Activated T-helper 1 cell treated with Interleukin-2 at 50 U/mL for 16 hours (primary cell): Measurements from ENCODE around the gene AKAP14.
A peak's percentile ranks its signal among the peaks of the same experiment; 100 is the strongest.
"Not testable (repeated sequence)": the region's sequence is repeated elsewhere in the genome, so short reads cannot be mapped to it uniquely, and the experiment has no call there.

Experiments used
- DNase-seq: peaks from one replicate; pipeline ENCODE4 v3.0.0-alpha.2; 2020; ENCODE audit warnings: low read depth

Gene AKAP14

DNA sequence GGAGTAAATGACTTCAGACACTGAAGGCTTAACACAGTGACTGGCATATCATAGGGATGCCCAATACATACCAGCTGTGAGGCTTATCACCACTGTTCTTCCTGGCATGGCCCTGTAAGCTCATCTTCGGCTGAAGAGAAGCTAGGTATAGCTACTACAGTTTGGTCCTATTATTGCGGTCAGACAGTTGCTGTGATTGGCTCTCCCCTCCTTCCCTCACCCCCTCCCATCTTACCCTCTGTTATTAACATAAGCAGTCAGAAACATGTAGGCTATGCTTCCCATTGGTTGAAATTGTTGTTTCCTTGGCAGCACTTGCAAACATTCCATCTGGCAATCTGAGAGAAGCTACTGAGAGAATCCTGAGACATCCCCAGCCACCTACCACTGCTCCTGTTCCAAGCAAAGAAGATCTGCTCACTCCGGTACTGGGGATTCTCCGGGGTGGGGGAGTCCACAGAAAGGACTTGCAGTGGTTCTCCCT is at the start of gene AKAP14:
TSS of gene AKAP14 (plus strand) at position 51 of the 484 bp plus-strand sequence. CDS start 7,331 bp downstream, outside the sequence.
- DNase-seq, result no peak

GRCh38 chrX:119852382-119853353 is 43.0 kb upstream of the AKAP14 start, which contains the start of gene UPF3B:
Gene UPF3B, minus strand, starts transcription at chrX:119852963. Its CDS starts 35 bp downstream, at chrX:119852928.
- peak; percentile 83 for DNase-seq

- no peak for DNase-seq
Measured at GRCh38 chrX:119853444-119853843, 42.2 kb upstream of the AKAP14 start.

- DNase-seq, result no peak
Measured at GRCh38 chrX:119870626-119871131, 25.0 kb upstream of the AKAP14 start.

DNA sequence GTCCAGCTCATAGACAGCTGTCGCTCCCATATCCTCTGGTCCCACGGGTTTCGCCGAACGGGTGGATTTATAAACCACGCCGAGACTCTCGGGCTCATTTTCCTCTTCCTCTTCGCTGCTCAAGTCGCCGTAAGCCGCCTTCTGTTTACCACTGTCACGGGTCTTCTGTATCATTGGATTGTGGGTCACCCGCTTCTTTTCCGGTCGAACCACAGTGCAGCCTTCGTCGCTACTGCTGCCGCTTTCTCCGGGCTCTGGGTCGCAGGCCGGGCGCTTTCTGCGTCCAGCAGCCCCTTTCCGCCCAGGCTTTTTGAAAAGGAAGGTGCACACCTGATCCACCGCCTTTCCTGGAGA is 24.5 kb upstream of the AKAP14 start:
- no peak for DNase-seq

- DNase-seq, result peak; percentile 76
Measured at GRCh38 chrX:119871599-119872395, 23.9 kb upstream of the AKAP14 start, which contains the start of the genes NDUFA1 and RNF113A. Gene NDUFA1, plus strand, starts transcription at chrX:119871832. Its CDS starts 80 bp downstream, at chrX:119871912. Gene RNF113A, minus strand, starts transcription at chrX:119871733. Its CDS starts 120 bp downstream, at chrX:119871613.

DNA sequence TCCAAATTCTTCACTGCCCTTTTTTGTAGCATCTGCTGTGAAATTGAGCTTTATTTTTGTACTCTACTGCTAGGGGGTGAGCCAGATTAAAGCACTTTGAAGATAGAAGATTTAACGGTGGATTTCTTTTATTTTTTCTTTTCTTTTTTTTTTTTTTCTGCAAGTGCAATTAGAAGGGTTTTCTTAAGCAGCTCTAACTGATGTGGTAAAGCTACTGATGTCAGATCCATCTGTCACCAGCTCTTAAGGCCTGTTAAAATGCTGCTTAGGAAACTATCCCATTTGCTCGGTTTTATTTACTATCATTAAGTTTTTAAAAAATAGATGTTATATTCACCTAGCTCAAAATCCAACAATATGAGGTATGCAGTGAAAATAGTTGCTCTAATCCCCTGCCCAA is 17.0 kb upstream of the AKAP14 start:
- DNase-seq, result no peak

DNA sequence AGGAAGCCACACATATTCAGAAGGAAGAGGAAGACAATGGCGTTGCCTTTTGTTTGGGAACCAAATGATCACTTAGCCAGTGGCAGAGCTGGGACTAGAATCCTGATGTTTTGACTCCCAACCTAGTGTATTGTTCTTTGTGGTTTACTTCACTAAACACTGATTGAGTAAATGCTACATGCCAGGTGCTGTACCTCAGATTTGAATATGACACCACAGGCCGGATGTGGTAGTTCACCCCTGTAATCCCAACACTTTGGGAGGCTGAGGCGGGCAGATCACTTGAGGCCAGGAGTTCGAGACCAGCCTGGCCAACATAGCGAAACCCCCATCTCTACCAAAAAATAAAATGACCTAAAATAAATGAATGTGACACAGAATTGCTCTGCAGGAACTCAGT is 15.6 kb upstream of the AKAP14 start:
- no peak for DNase-seq

GRCh38 chrX:119880552-119881437 is 14.9 kb upstream of the AKAP14 start:
- DNase-seq, result no peak

- no peak for DNase-seq
Measured at GRCh38 chrX:119885554-119886428, 9.9 kb upstream of the AKAP14 start.

GRCh38 chrX:119887721-119888425 is 7.8 kb upstream of the AKAP14 start:
- peak; percentile 33 for DNase-seq

DNA sequence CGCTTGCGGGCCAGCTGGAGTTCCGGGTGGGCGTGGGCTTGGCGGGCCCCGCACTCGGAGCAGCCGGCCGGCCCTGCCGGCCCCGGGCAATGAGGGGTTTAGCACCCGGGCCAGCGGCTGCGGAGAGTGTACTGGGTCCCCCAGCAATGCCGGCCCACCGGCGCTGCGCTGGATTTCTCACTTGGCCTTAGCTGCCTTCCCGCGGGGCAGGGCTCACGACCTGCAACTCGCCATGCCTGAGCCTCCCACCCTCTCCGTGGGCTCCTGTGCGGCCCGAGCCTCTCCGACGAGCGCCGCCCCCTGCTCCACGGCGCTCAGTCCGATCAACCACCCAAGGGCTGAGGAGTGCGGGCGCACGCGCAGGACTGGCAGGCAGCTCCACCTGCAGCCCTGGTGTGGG is 5.1 kb upstream of the AKAP14 start:
- DNase-seq, result not testable (repeated sequence)

DNA sequence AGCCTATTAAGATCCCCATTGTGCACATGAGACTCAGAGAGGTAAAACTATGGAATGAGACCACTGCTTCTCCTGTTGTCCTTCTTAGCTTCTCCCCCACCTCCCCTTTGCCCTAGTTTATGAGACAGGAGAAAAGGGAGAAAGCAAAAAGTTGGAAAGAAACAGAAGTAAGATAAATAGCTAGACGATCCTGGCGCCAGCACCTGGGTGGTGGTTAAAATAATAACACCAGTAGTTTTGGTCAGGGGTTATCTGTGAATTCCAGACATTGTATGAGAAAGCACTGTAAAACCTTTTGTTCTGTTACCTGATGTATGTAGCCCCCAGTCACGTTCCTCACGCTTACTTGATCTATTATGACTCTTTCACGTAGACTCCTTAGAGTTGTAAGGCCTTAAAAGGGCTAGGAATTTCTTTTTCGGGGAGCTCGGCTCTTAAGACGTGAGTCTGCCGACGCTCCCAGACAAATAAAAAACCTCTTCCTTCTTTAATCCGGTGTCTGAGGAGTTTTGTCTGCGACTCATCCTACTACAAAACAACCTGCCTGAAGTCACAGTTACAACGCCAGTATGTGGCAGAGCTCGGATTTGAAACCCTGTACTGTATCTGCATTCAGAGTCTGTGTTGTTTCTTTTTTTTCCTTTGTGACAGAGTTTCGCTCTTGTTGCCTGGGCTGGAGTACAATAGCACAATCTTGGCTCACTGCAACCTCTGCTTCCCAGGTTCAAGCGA is 3.6 kb upstream of the AKAP14 start:
- DNase-seq, result not testable (repeated sequence)

DNA sequence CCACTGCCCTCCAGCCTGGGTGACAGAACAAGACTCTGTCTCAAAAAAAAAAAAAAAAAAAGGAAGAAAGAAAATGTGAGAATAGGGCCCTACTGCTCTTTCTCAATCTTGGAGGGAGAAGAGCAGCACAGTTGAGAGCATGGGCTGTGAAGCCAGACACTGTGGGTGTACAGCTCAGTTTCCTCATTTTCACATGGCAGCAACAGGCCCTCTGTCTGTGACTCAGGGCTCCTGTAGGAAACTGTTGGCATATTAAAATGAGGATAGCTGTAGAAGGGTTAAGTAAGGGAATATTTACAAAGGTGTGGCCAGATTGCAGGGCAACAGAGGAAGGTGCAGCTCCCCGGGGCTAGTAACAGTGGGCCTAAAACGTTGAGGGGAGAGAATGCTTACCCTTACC is 3.4 kb downstream of the AKAP14 start:
- DNase-seq, result no peak

GRCh38 chrX:119900976-119901375 is 5.3 kb downstream of the AKAP14 start:
- no peak for DNase-seq

- no peak for DNase-seq
Measured at GRCh38 chrX:119916310-119916709, 20.6 kb downstream of the AKAP14 start.

DNA sequence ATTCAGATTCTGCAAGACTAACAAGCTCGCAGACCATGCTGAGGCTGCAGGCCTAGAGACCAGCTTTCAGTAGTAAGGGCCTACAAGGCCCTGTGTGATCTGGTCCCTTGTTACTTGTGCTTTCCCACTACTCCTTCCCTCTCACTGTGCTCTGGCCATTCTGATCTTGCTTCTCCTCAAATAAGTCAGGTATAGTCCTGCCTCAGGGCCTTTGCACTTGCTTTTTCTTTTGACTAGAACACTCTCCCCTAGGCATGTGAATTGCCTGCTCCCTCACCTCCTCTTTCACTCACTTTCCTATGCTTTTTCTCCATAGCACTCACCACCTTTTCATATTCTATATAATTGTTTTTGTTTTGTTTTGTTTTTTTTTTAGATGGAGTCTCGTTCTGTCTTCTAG is 22.2 kb downstream of the AKAP14 start:
- no peak for DNase-seq

- DNase-seq, result no peak
Measured at GRCh38 chrX:119919835-119920585, 24.3 kb downstream of the AKAP14 start.
